Measurements from ENCODE around the gene ACTR2. TPM values are rescaled to one million over a fixed set of nuclear protein-coding genes. Genes with fewer than 3 reads are reported as not detected.

ACTR2 gene
- total and polyA plus RNA-seq, 8 donors: 16.8 to 187 (median 59.4) TPM

- peaks cover 21 to 36% (median 22%) of the 10 kb centered on the region in 4 donors for H3K4me1 ChIP-seq
- H3K9me3 ChIP-seq: no peaks in the 10 kb centered on the region
- no peak overlapping the region for H3K4me3 ChIP-seq
- H3K27me3 ChIP-seq: no peaks in the 10 kb centered on the region
- DNase-seq: no peak
- H3K27ac ChIP-seq: peak overlapping the region in 4 of 5 donors; percentile 28 to 58 (median 50)
- intact Hi-C loops (cut with DNase I; ENCODE audit: low total_unique reads): no loop called here
- H3K36me3 ChIP-seq: peaks cover 5 to 30% (median 19%) of the 10 kb centered on the region in 4 donors
- WGBS, 5 donors: 74 to 95% (median 89%) methylated on average over 5 of the region's 5 CpGs
- TF ChIP-seq CTCF (IDR thresholded peaks at IDR 0.05) (no peak), POLR2A (IDR thresholded peaks at IDR 0.05) (no peak), EP300 (IDR thresholded peaks at IDR 0.05) (no peak), POLR2AphosphoS5 (IDR thresholded peaks at IDR 0.05) (no peak)
Observed at GRCh38 chr2:65319072-65319673, 91.5 kb downstream of the ACTR2 start.

GRCh38 chr2:65319674-65320041 is 92.0 kb downstream of the ACTR2 start:
- no peaks in the 10 kb centered on the region for H3K9me3 ChIP-seq
- H3K27ac ChIP-seq: peak overlapping the region; percentile 28 to 58 (median 47)
- WGBS, 5 donors: 79 to 100% (median 94%) methylated on average over 1 of the region's 1 CpG
- no peak for TF ChIP-seq POLR2AphosphoS5 (IDR thresholded peaks at IDR 0.05)
- no peak for TF ChIP-seq POLR2A (IDR thresholded peaks at IDR 0.05)
- TF ChIP-seq EP300 (IDR thresholded peaks at IDR 0.05): no peak
- no peak for TF ChIP-seq CTCF (IDR thresholded peaks at IDR 0.05)
- DNase-seq: no peak
- peaks cover 20 to 34% (median 22%) of the 10 kb centered on the region in 4 donors for H3K4me1 ChIP-seq
- intact Hi-C loops (cut with DNase I; ENCODE audit: low total_unique reads): no loop called here
- H3K4me3 ChIP-seq: no peak overlapping the region
- no peaks in the 10 kb centered on the region for H3K27me3 ChIP-seq
- peaks cover 5 to 25% (median 17%) of the 10 kb centered on the region in 4 donors for H3K36me3 ChIP-seq

GRCh38 chr2:65320042-65320725 is 92.6 kb downstream of the ACTR2 start:
- intact Hi-C loops (cut with DNase I; ENCODE audit: low total_unique reads): no loop called here
- no peaks in the 10 kb centered on the region for H3K9me3 ChIP-seq
- no peak overlapping the region for H3K4me3 ChIP-seq
- H3K4me1 ChIP-seq: peaks cover 15 to 29% (median 19%) of the 10 kb centered on the region in 4 donors
- peak overlapping the region in 4 of 5 donors; percentile 28 to 58 (median 56) for H3K27ac ChIP-seq
- peaks cover 5 to 23% (median 12%) of the 10 kb centered on the region in 4 donors for H3K36me3 ChIP-seq
- 63 to 70% (median 69%) methylated on average over 9 of the region's 9 CpGs for WGBS, 5 donors
- peak in 1 of 2 donors; percentile 24 for DNase-seq
- no peak for TF ChIP-seq EP300 (IDR thresholded peaks at IDR 0.05)
- peak in 1 of 3 donors; percentile 19 for TF ChIP-seq POLR2AphosphoS5 (IDR thresholded peaks at IDR 0.05)
- no peak for TF ChIP-seq POLR2A (IDR thresholded peaks at IDR 0.05)
- no peak for TF ChIP-seq CTCF (IDR thresholded peaks at IDR 0.05)
- H3K27me3 ChIP-seq: no peaks in the 10 kb centered on the region

Other genes with a start within 250 kb of the ACTR2 start
- gene SLC1A4, start 238.4 kb upstream of the ACTR2 start, total RNA-seq: 10 to 100 TPM in 2 of 5 donors, 1 to 10 TPM in 3; 1.3 to 30.1 (median 8.3) TPM
- 1 to 10 TPM; 2.7 to 6.5 (median 6.2) TPM for gene SLC1A4, start 238.4 kb upstream of the ACTR2 start, polyA plus RNA-seq
- 10 to 100 TPM; 13.6 to 39.7 (median 25.8) TPM for gene CEP68, start 171.4 kb upstream of the ACTR2 start, total RNA-seq
- 1 to 10 TPM; 4.8 to 5.4 (median 4.9) TPM for gene CEP68, start 171.4 kb upstream of the ACTR2 start, polyA plus RNA-seq
- 100 to 1,000 TPM in 1 of 5 donors, 10 to 100 TPM in 4; 58.2 to 143 (median 67.4) TPM for gene RAB1A, start 97.7 kb upstream of the ACTR2 start, total RNA-seq
- 100 to 1,000 TPM in 2 of 3 donors, 10 to 100 TPM in 1; 96.9 to 160 (median 135) TPM for gene RAB1A, start 97.7 kb upstream of the ACTR2 start, polyA plus RNA-seq
- 10 to 100 TPM in 3 of 5 donors, 1 to 10 TPM in 2; 6.4 to 23.3 (median 12.9) TPM for gene SPRED2, start 204.8 kb downstream of the ACTR2 start, total RNA-seq
- gene SPRED2, start 204.8 kb downstream of the ACTR2 start, polyA plus RNA-seq: 10 to 100 TPM in 2 of 3 donors, 1 to 10 TPM in 1; 7.0 to 21.1 (median 10.1) TPM